ENCODE measurements around the gene ZMIZ1. TPM values are rescaled to one million over a fixed set of nuclear protein-coding genes. Genes with fewer than 3 reads are reported as not detected.

The ZMIZ1 gene
- total and polyA plus RNA-seq, 4 donors, result 18.3 to 80.2 (median 42.6) TPM

GRCh38 chr10:79116801-79117723 is 48.3 kb downstream of the ZMIZ1 start:
- no peak overlapping the region for H3K4me3 ChIP-seq
- H3K9me3 ChIP-seq (ENCODE audit: control insufficient read depth in 4 of 4, insufficient read depth in 3 of 4, low read length in 3 of 4), result no peaks in the 10 kb centered on the region
- H3K9ac ChIP-seq (ENCODE audit: insufficient read depth in 1 of 2, low read length in 2 of 2), result no peak overlapping the region
- DNase-seq, result no peak
- TF ChIP-seq CTCF (IDR thresholded peaks at IDR 0.05; ENCODE audit: control extremely low read depth, extremely low read depth), result no peak
- peaks cover 3 to 21% (median 9%) of the 10 kb centered on the region in 4 donors for H3K36me3 ChIP-seq (ENCODE audit: control insufficient read depth in 4 of 4, insufficient read depth in 4 of 4, low read length in 4 of 4)
- no peak for ATAC-seq (ENCODE audit: insufficient read depth, low FRiP score)
- WGBS, 2 donors, result 55 to 59% methylated on average over 12 of the region's 12 CpGs
- H3K27me3 ChIP-seq (ENCODE audit: control insufficient read depth in 3 of 3, insufficient read depth in 3 of 3, low read length in 2 of 3), result no peaks in the 10 kb centered on the region
- H3K4me1 ChIP-seq (ENCODE audit: control insufficient read depth in 5 of 5, insufficient read depth in 5 of 5, low read length in 5 of 5), result peaks cover 15 to 51% (median 28%) of the 10 kb centered on the region in 5 donors
- peak overlapping the region in 1 of 2 donors; percentile 32 for H3K27ac ChIP-seq (ENCODE audit: low read depth in 1 of 2, low read length in 1 of 2)

GRCh38 chr10:79118286-79119202 is 49.8 kb downstream of the ZMIZ1 start:
- Histone ChIP-seq H3K4me3 (no peak overlapping the region), H3K4me1 (ENCODE audit: control insufficient read depth in 5 of 5, insufficient read depth in 5 of 5, low read length in 5 of 5) (peaks cover 9 to 38% (median 20%) of the 10 kb centered on the region in 5 donors), H3K9me3 (ENCODE audit: control insufficient read depth in 4 of 4, insufficient read depth in 3 of 4, low read length in 3 of 4) (no peaks in the 10 kb centered on the region), H3K27me3 (ENCODE audit: control insufficient read depth in 3 of 3, insufficient read depth in 3 of 3, low read length in 2 of 3) (no peaks in the 10 kb centered on the region), H3K9ac (ENCODE audit: insufficient read depth in 1 of 2, low read length in 2 of 2) (no peak overlapping the region), H3K27ac (ENCODE audit: low read depth in 1 of 2, low read length in 1 of 2) (no peak overlapping the region), H3K36me3 (ENCODE audit: control insufficient read depth in 4 of 4, insufficient read depth in 4 of 4, low read length in 4 of 4) (peaks cover 8 to 33% (median 12%) of the 10 kb centered on the region in 4 donors)
- ATAC-seq (ENCODE audit: insufficient read depth, low FRiP score) (no peak), DNase-seq (no peak)
- WGBS, 2 donors, result 73 to 87% methylated on average over 25 of the region's 25 CpGs
- no peak for TF ChIP-seq CTCF (IDR thresholded peaks at IDR 0.05; ENCODE audit: control extremely low read depth, extremely low read depth)

GRCh38 chr10:79119306-79119705 is 50.5 kb downstream of the ZMIZ1 start:
- H3K36me3 ChIP-seq (ENCODE audit: control insufficient read depth in 4 of 4, insufficient read depth in 4 of 4, low read length in 4 of 4), result peaks cover 8 to 40% (median 13%) of the 10 kb centered on the region in 4 donors
- ATAC-seq (ENCODE audit: insufficient read depth, low FRiP score) (no peak), DNase-seq (no peak)
- H3K27ac ChIP-seq (ENCODE audit: low read depth in 1 of 2, low read length in 1 of 2), result no peak overlapping the region
- TF ChIP-seq CTCF (IDR thresholded peaks at IDR 0.05; ENCODE audit: control extremely low read depth, extremely low read depth), result no peak
- H3K27me3 ChIP-seq (ENCODE audit: control insufficient read depth in 3 of 3, insufficient read depth in 3 of 3, low read length in 2 of 3), result no peaks in the 10 kb centered on the region
- H3K4me3 ChIP-seq, result no peak overlapping the region
- no peaks in the 10 kb centered on the region for H3K9me3 ChIP-seq (ENCODE audit: control insufficient read depth in 4 of 4, insufficient read depth in 3 of 4, low read length in 3 of 4)
- H3K4me1 ChIP-seq (ENCODE audit: control insufficient read depth in 5 of 5, insufficient read depth in 5 of 5, low read length in 5 of 5), result peaks cover 9 to 34% (median 16%) of the 10 kb centered on the region in 5 donors
- no peak overlapping the region for H3K9ac ChIP-seq (ENCODE audit: insufficient read depth in 1 of 2, low read length in 2 of 2)
- WGBS, 2 donors, result 77 to 86% methylated on average over 5 of the region's 5 CpGs

All from lung (tissue), 12 donors.